Pancreas (tissue), 10 donors: Measurements from ENCODE around the gene SLTM. TPM values are rescaled to one million over a fixed set of nuclear protein-coding genes. Genes with fewer than 3 reads are reported as not detected.
A peak's percentile ranks its signal among the peaks of the same experiment; 100 is the strongest.

ENCODE experiments used
- ATAC-seq, 4 donors: fragments of 200-7000 bp; cut with Tn5 transposase; one replicate each; pipeline versions ENCODE4 v1.8.0 to v1.9.1; 2020; ENCODE audit warnings: mild to moderate bottlenecking in 4 of 4, moderate library complexity in 4 of 4
- DNase-seq, 6 donors: peaks; one replicate each; pipeline ENCODE4 v3.0.0-alpha.2; 2020
- FAIRE-seq: peaks from 2 replicates; lab custom pipeline; 2012; peaks lifted over from hg19 to GRCh38; lab: Jason Lieb, UNC
- H3K27ac ChIP-seq, 4 donors: fragments of 200-600 bp; sonication (generic); 1 replicate in 3 of 4; 2 replicates in 1 of 4; pipeline versions ENCODE4 v1.5.0 to v1.8.0; 2020
- H3K27me3 ChIP-seq, 4 donors: fragments of 200-600 bp; one replicate each; pipeline ENCODE4 v1.8.0; 2021
- H3K36me3 ChIP-seq, 3 donors: fragments of 200-600 bp; sonication (generic) in 1 of 3; one replicate each; pipeline versions ENCODE4 v1.5.0 to v1.8.0; 2020 to 2021
- H3K4me1 ChIP-seq, 3 donors: fragments of 200-600 bp; one replicate each; pipeline ENCODE4 v1.8.0; 2021
- H3K4me3 ChIP-seq, 4 donors: fragments of 200-600 bp; sonication (generic) in 2 of 4; one replicate each; pipeline versions ENCODE4 v1.5.0 to v1.8.0; 2020 to 2021
- H3K9me3 ChIP-seq, 4 donors: fragments of 200-600 bp; one replicate each; pipeline ENCODE4 v1.8.0; 2021
- WGBS, 2 donors: extraction: QIAGEN DNeasy Blood & Tissue Kit; methylation state at CpG; one replicate each; pipeline ENCODE4 v1.1.7; 2013; 5-methylcytosine and 5-hydroxymethylcytosine counted together
- intact Hi-C, 3 donors: fragments of 100-400 bp; cut with DNase I; formaldehyde crosslinking; loops; one replicate each; pipeline versions ENCODE4 v1.11.1 to v1.14.2; 2022
- polyA plus RNA-seq, 2 donors: library from polyadenylated mRNA; stranded (reverse); fragments of 200-250 nt; gene quantifications; one replicate each; pipeline ENCODE4 v1.2.3, GENCODE V29; 2013
- total RNA-seq, 6 donors: library from RNA; stranded (reverse); fragmentation: NEBNext Ultra II Directional in 4 of 6; extraction: Animal tissue kit (Norgen Biotek cat#: 25700) in 4 of 6; gene quantifications; one replicate each; pipeline versions ENCODE4 v1.2.1 to v1.2.4, GENCODE V29; 2021 to 2023
- TF ChIP-seq, protein P1 (sequence below), 4 donors: fragments of 200-600 bp; sonication (generic) in 3 of 4; IDR thresholded peaks; one replicate each; pipeline versions ENCODE4 v1.5.0 to v1.8.0; 2021; ENCODE audit warnings: antibody characterized with exemption in 4 of 4
- donor health status: healthy with polysubstance abuse.
- donor health status: DM: no; HTN: no; CAD: no; lungs with moderate emphysema.
- donor health status: DM: no; HTN: no; CAD: no.
- donor health status: control.
- donor health status: control.
- donor health status: Bipolar disorder and iron deficiency.
- donor health status: DM: yes; HTN: yes; CAD: no.
- donor health status: DM: no; HTN: no; CAD: no.
- donor health status: DM: no; HTN: no; CAD: no.
- donor health status: DM: yes; HTN: yes; CAD: no.

The SLTM gene
- 10 to 100 TPM; 25.2 to 41.6 (median 30.8) TPM for total RNA-seq
- polyA plus RNA-seq: 10 to 100 TPM; 37.4 to 49.6 TPM

DNA sequence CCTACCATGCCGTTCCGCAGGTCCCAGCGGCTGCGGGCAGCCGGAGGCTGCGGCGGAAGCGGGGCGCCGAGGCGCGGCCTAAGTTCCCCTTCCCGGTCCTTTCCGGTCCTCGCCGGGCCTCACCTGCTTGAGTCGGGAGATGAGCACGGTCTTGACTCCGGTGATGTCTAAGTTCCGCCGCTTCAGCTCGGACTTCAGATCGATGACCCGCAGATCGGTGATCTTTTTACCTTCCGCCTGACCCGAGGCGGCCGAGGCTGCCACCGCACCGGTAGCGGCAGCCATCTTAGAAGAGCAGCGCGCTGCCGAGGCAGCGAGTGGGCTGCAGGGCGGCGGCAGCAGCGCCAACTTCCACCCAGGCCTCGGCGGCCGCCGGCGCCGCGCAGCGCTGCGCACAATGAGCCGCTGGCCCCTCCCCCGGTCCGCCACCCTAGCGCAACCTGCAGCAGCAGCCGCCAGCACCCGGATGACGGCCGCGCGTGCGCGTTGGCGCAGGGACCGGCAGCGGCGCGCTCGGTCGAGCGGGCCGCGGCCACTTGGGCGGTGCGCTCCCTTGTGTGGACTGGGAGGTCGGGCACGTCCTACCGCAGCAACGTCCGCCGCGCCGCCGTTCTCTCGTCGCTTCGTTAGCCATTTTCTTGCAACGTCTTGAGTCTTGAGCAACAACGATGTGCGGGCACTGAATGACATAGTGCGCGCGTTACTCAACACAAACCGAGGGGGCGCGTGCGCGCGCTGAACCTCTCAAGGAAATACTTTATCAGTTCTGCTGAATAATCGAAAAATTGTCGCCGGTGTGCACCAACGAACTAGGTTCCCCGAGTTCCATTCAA lies at the start of gene SLTM:
Gene SLTM, minus strand, starts transcription at position 399 of the 833 bp plus-strand sequence. Its CDS starts 114 bp downstream, at position 285.
- TF ChIP-seq, protein P1, sequence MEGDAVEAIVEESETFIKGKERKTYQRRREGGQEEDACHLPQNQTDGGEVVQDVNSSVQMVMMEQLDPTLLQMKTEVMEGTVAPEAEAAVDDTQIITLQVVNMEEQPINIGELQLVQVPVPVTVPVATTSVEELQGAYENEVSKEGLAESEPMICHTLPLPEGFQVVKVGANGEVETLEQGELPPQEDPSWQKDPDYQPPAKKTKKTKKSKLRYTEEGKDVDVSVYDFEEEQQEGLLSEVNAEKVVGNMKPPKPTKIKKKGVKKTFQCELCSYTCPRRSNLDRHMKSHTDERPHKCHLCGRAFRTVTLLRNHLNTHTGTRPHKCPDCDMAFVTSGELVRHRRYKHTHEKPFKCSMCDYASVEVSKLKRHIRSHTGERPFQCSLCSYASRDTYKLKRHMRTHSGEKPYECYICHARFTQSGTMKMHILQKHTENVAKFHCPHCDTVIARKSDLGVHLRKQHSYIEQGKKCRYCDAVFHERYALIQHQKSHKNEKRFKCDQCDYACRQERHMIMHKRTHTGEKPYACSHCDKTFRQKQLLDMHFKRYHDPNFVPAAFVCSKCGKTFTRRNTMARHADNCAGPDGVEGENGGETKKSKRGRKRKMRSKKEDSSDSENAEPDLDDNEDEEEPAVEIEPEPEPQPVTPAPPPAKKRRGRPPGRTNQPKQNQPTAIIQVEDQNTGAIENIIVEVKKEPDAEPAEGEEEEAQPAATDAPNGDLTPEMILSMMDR (IDR thresholded peaks at IDR 0.05): peak in 1 of 4 donors; percentile 17
- FAIRE-seq: no peak
- H3K27me3 ChIP-seq: no peaks in the 10 kb centered on the region
- intact Hi-C loops: no loop called here
- H3K4me1 ChIP-seq: peaks cover 13 to 21% (median 13%) of the 10 kb centered on the region in 3 donors
- H3K4me3 ChIP-seq: peak within 1 kb of the TSS; percentile 53 to 83 (median 80)
- H3K36me3 ChIP-seq: peaks cover 0 to 8% (median 2%) of the 10 kb centered on the region in 3 donors
- peak; percentile 91 to 96 (median 94) for ATAC-seq
- peak within 1 kb of the TSS; percentile 94 to 98 (median 96) for H3K27ac ChIP-seq
- no peaks in the 10 kb centered on the region for H3K9me3 ChIP-seq
- DNase-seq: peak; percentile 92 to 97 (median 95)
- 0% methylated on average over 76 to 101 of the region's 101 CpGs for WGBS, 2 donors

GRCh38 chr15:58983261-58983660 lies 49.8 kb upstream of the SLTM start:
- H3K9me3 ChIP-seq: no peaks in the 10 kb centered on the region
- no peak overlapping the region for H3K4me3 ChIP-seq
- H3K36me3 ChIP-seq: no peaks in the 10 kb centered on the region
- no peak overlapping the region for H3K27ac ChIP-seq
- TF ChIP-seq, protein P1 (IDR thresholded peaks at IDR 0.05): no peak
- H3K4me1 ChIP-seq: peaks cover 0 to 6% (median 3%) of the 10 kb centered on the region in 3 donors
- DNase-seq: no peak
- H3K27me3 ChIP-seq: no peaks in the 10 kb centered on the region
- WGBS, 2 donors: 72 to 79% methylated on average over 2 of the region's 2 CpGs
- intact Hi-C loops: no loop called here
- no peak for ATAC-seq
- FAIRE-seq: no peak

DNA sequence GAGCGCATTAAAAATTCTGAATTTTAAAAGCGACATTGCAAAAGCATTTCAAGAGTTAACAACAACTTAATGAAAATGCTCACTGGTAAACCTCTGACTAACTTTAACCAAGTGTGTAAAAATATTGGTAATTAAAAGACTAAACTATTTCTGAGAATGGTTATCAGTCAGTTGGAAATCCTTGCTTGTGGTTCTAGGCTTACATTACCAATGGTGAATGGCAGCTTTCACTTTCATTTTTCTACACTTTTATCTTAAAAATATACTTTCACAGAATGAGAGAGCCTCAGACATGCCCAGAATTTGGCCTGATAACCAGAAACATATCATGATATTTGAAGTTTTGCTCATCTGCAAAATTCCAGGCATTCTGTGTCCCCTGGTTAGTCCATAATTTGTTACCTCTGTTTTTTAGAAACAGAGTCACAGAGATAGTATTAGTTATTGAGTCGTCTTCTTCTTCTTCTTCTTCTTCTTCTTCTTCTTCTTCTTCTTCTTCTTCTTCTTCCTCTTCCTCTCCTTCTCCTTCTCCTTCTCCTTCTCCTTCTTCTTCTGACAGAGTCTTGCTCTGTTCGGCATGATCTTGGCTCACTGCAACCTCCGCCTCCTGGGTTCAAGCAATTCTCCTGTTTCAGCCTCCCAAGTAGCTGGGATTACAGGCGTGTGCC lies 48.5 kb upstream of the SLTM start:
- Histone ChIP-seq H3K9me3 (no peaks in the 10 kb centered on the region), H3K36me3 (no peaks in the 10 kb centered on the region), H3K4me1 (peaks cover 0 to 6% (median 3%) of the 10 kb centered on the region in 3 donors), H3K27ac (no peak overlapping the region), H3K4me3 (no peak overlapping the region), H3K27me3 (no peaks in the 10 kb centered on the region)
- TF ChIP-seq, protein P1 (IDR thresholded peaks at IDR 0.05): no peak
- WGBS, 2 donors: 72 to 76% methylated on average over 6 of the region's 6 CpGs
- ATAC-seq (no peak), FAIRE-seq (no peak), DNase-seq (no peak)
- intact Hi-C loops: no loop called here

DNA sequence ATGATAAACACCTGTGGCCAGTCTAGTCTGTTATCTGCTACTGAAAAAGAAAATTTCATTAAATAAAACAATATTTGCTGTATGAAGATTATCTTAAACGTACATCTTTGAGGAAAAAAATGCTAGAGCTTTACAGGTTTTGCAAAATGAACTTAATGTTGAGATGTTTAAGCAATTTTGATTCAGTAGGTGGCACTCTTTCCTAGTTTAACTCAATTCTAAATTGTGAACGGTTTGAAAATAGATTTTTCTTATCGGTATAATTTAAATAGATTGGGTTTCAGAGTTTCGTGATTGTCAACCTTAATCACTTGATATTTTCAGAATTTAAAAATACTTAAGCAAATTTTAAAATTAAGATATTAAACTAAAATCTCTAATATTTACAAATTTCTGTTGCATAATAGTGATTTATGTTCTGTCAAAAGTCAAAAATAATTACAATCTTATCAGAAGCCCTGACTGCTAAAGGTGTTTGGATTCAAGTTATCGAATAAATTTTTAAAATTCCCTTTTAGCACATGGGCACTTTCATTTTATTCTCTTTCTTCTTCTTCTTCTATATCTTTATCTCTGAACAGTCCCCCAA lies 47.0 kb upstream of the SLTM start:
- Histone ChIP-seq H3K4me1 (peaks cover 0 to 6% (median 3%) of the 10 kb centered on the region in 3 donors), H3K27me3 (no peaks in the 10 kb centered on the region), H3K27ac (no peak overlapping the region), H3K36me3 (no peaks in the 10 kb centered on the region), H3K9me3 (no peaks in the 10 kb centered on the region), H3K4me3 (no peak overlapping the region)
- peak; percentile 98 for FAIRE-seq
- TF ChIP-seq, protein P1 (IDR thresholded peaks at IDR 0.05): peak in 2 of 4 donors; percentile 26 to 44
- no peak for DNase-seq
- intact Hi-C loops: no loop called here
- ATAC-seq: peak; percentile 46 to 81 (median 78)
- 2% methylated on average over 5 of the region's 5 CpGs for WGBS, 2 donors
